Measurements from ENCODE around the gene PPP1R1A. TPM values are rescaled to one million over a fixed set of nuclear protein-coding genes. Genes with fewer than 3 reads are reported as not detected.

Gene PPP1R1A
- polyA plus RNA-seq, 1 experiment: not detected

- Histone ChIP-seq H3K4me3 (ENCODE audit: low read depth, low read length) (no peak overlapping the region), H3K36me3 (ENCODE audit: control insufficient read depth, insufficient read depth, low read length) (no peaks in the 10 kb centered on the region), H3K27me3 (ENCODE audit: control insufficient read depth, insufficient read depth, low read length) (no peaks in the 10 kb centered on the region; the same call in 1 of the 2 replicates)
- DNase-seq (ENCODE audit: low read depth): no peak
- POLR2A ChIA-PET: no interaction called here
- CTCF ChIA-PET: no interaction called here
- TF ChIP-seq CTCF (IDR thresholded peaks at IDR 0.05; ENCODE audit: insufficient read depth, low read depth, low read length): no peak
Measured at GRCh38 chr12:54628186-54628846, 39.9 kb upstream of the PPP1R1A start.

DNA sequence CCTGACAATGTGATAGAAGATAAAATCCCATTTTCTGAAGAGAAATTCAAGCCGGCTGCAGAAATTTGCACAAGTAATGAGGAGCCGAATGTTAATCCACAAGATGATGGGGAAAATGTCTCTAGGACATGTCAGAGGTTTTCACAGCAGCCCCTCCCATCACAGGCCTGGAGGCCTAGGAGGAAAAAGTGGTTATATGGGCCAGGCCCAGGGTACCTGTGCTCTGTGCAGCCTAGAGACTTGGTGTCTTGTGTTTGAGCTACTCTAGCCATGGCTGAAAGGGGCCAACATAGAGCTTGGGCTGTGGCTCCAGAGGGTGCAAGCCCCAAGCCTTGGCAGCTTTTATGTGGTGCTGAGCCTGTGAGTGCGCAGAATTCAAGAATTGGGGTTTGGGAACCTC, 38.8 kb upstream of the PPP1R1A start:
- no peak for DNase-seq (ENCODE audit: low read depth)
- POLR2A ChIA-PET: no interaction called here
- Histone ChIP-seq H3K27me3 (ENCODE audit: control insufficient read depth, insufficient read depth, low read length) (0 out of 2 replicates have a peak, but pooled peaks cover 1% of the 10 kb centered on the region), H3K36me3 (ENCODE audit: control insufficient read depth, insufficient read depth, low read length) (no peaks in the 10 kb centered on the region), H3K4me3 (ENCODE audit: low read depth, low read length) (no peak overlapping the region)
- TF ChIP-seq CTCF (IDR thresholded peaks at IDR 0.05; ENCODE audit: insufficient read depth, low read depth, low read length): no peak
- CTCF ChIA-PET: no interaction called here

- Histone ChIP-seq H3K36me3 (ENCODE audit: control insufficient read depth, insufficient read depth, low read length) (no peaks in the 10 kb centered on the region), H3K4me3 (ENCODE audit: low read depth, low read length) (no peak overlapping the region), H3K27me3 (ENCODE audit: control insufficient read depth, insufficient read depth, low read length) (0 out of 2 replicates have a peak, but pooled peaks cover 1% of the 10 kb centered on the region)
- ChIA-PET CTCF (no interaction called here), POLR2A (no interaction called here)
- TF ChIP-seq CTCF (IDR thresholded peaks at IDR 0.05; ENCODE audit: insufficient read depth, low read depth, low read length): no peak
- no peak for DNase-seq (ENCODE audit: low read depth)
Measured at GRCh38 chr12:54625598-54625997, 37.1 kb upstream of the PPP1R1A start.

DNA sequence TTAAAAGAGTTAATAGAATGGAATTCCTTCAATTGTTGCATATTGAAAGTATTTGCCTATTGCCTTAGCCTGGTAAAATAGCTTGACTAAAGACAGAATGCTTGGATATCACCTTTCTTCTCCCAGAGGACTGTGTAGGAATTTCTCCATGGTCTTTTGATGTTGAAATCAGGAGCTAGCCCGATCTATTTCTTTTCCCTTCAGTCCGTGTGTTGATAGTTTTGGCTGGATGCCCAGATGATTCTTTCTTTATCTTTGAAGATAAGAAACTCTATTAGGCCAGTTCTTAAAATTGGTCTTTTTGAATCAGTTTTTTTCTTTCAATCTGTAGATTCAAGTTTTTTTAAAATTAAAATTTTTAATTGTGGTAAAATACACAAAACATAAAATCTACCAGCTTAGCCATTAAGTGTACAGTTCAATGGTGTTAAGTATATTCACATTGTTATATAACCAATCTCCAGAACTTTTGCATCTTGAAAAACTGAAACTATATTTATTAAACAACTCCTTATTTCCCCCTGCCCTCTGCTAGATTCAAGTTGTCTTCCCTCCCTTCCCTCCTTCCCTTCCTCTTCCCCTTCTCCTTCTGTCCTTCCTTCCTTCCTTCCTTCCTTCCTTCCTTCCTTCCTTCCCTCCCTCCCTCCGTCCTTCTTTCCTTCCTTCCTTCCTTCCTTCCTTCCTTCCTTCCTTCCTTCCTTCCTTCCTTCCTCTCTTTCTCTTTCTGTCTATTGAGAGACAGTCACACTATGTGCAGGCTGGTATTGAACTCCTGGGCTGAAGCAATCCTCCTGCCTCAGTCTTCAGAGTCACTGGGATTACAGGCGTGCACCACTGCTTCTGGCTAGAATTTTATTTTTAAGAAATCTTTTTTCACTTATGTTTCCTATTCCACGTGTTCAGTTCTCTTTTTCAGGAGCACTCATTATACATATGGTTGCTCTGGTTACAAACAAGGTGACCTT, 36.1 kb upstream of the PPP1R1A start:
- no peak for TF ChIP-seq CTCF (IDR thresholded peaks at IDR 0.05; ENCODE audit: insufficient read depth, low read depth, low read length)
- H3K4me3 ChIP-seq (ENCODE audit: low read depth, low read length): no peak overlapping the region
- H3K36me3 ChIP-seq (ENCODE audit: control insufficient read depth, insufficient read depth, low read length): no peaks in the 10 kb centered on the region
- 0 out of 2 replicates have a peak, but pooled peaks cover 1% of the 10 kb centered on the region for H3K27me3 ChIP-seq (ENCODE audit: control insufficient read depth, insufficient read depth, low read length)
- ChIA-PET CTCF (interaction anchor here (0.7 kb wide), 1 partner anchor 35 kb away, joined by 3 read pairs; no protein-coding TSS in a partner anchor), POLR2A (no interaction called here)
- DNase-seq (ENCODE audit: low read depth): no peak
